H1 (cell line): ENCODE results near the gene UBASH3A. TPM values are rescaled to one million over a fixed set of nuclear protein-coding genes. Genes with fewer than 3 reads are reported as not detected.

Source experiments
- CTCF ChIA-PET: fragments of 300-600 bp; sonication (Branson Sonifier 250); formaldehyde crosslinking; loops from one replicate; lab custom pipeline; 2021; ENCODE audit not compliant: partially characterized antibody; lab: Charles Lee
- POLR2A ChIA-PET: fragments of 300-600 bp; sonication (Branson Sonifier 250); formaldehyde crosslinking; loops from one replicate; lab custom pipeline; 2021; ENCODE audit warnings: inconsistent platforms; ENCODE audit not compliant: partially characterized antibody; lab: Charles Lee
- DNase-seq, 2 experiments: peaks; one replicate each; pipeline versions ENCODE4 v3.0.0 to v3.0.0-alpha.2; 2010 to 2022; ENCODE audit warnings: low spot score in 2 of 2, low read depth in 1 of 2, mixed read lengths in 1 of 2
- FAIRE-seq: peaks from 2 replicates; lab custom pipeline; 2011; peaks lifted over from hg19 to GRCh38; lab: Jason Lieb, UNC
- H2AFZ ChIP-seq: 2 replicates; pipeline ENCODE4 v1.8.1; 2012; ENCODE audit warnings: low read length, inconsistent platforms
- H2AK5ac ChIP-seq: 2 replicates; pipeline ENCODE4 v1.6.1; 2013; ENCODE audit warnings: low read depth, low read length
- H2BK120ac ChIP-seq: replicated peaks from 2 replicates; pipeline ENCODE3; 2013; ENCODE audit warnings: low read depth, low read length, inconsistent platforms
- H2BK12ac ChIP-seq: 2 replicates; pipeline ENCODE4 v1.6.1; 2013; ENCODE audit warnings: low read depth, low read length
- H2BK15ac ChIP-seq: 2 replicates; pipeline ENCODE4 v1.6.1; 2013; ENCODE audit warnings: low read length
- H2BK20ac ChIP-seq: 2 replicates; pipeline ENCODE4 v1.6.1; 2013; ENCODE audit warnings: low read length
- H2BK5ac ChIP-seq: 2 replicates; pipeline ENCODE4 v1.6.1; 2013; ENCODE audit warnings: low read depth, low read length
- H3K14ac ChIP-seq: 2 replicates; pipeline ENCODE4 v1.6.1; 2013; ENCODE audit warnings: inconsistent platforms; ENCODE audit not compliant: insufficient read length
- H3K18ac ChIP-seq: 2 replicates; pipeline ENCODE4 v1.6.1; 2013; ENCODE audit warnings: low read length; ENCODE audit errors: extremely low read depth
- H3K23ac ChIP-seq: 2 replicates; pipeline ENCODE4 v1.6.1; 2013; ENCODE audit warnings: inconsistent platforms; ENCODE audit not compliant: insufficient read length
- H3K23me2 ChIP-seq: 2 replicates; pipeline ENCODE4 v1.6.1; 2013; ENCODE audit warnings: low read depth, low read length
- H3K27ac ChIP-seq: 2 replicates; pipeline ENCODE4 v1.6.1; 2011; ENCODE audit warnings: low read depth, low read length, inconsistent platforms
- H3K27me3 ChIP-seq, 4 experiments: replicated peaks in 1 of 4; 1 replicate in 1 of 4; 2 replicates in 3 of 4; pipeline versions ENCODE4 v1.6.1 to v1.8.1; 2011 to 2013; ENCODE audit warnings: low read length in 3 of 4, mild to moderate bottlenecking in 3 of 4, inconsistent platforms in 2 of 4, mixed read lengths in 2 of 4, moderate library complexity in 1 of 4; ENCODE audit not compliant: control insufficient read depth in 3 of 4, insufficient read depth in 3 of 4; ENCODE audit errors: extremely low read depth in 1 of 4
- H3K36me3 ChIP-seq, 4 experiments: 2 replicates each; pipeline versions ENCODE4 v1.6.1 to v1.8.1; 2011 to 2013; ENCODE audit warnings: mild to moderate bottlenecking in 4 of 4, low read length in 3 of 4, moderate library complexity in 2 of 4, control low read depth in 1 of 4, inconsistent platforms in 1 of 4; ENCODE audit not compliant: insufficient read depth in 4 of 4, control insufficient read depth in 2 of 4
- H3K4ac ChIP-seq: replicated peaks from 2 replicates; pipeline ENCODE3; 2013; ENCODE audit warnings: low read length, low read depth, mixed read lengths, inconsistent platforms; ENCODE audit not compliant: insufficient read length
- H3K4me1 ChIP-seq, 4 experiments: replicated peaks in 1 of 4; 1 replicate in 1 of 4; 2 replicates in 3 of 4; pipeline versions ENCODE4 v1.6.1 to v1.8.1; 2011 to 2013; ENCODE audit warnings: low read length in 3 of 4, inconsistent platforms in 2 of 4, mixed read lengths in 1 of 4; ENCODE audit not compliant: insufficient read depth in 4 of 4, control insufficient read depth in 3 of 4
- H3K4me2 ChIP-seq, 2 experiments: 2 replicates each; pipeline versions ENCODE4 v1.6.1 to v1.8.1; 2011 to 2013; ENCODE audit warnings: low read depth in 2 of 2, low read length in 2 of 2, control low read depth in 1 of 2, inconsistent platforms in 1 of 2, mild to moderate bottlenecking in 1 of 2; ENCODE audit not compliant: insufficient read depth in 1 of 2
- H3K4me3 ChIP-seq, 4 experiments: fragments of 200-600, 300-600 bp in 1 of 4; sonication (generic), shearing (Covaris generic), sonication (Bioruptor Twin) in 1 of 4; 2 replicates each; pipeline versions ENCODE4 v1.5.1 to v1.8.1; 2011 to 2016; ENCODE audit warnings: low read length in 4 of 4, low read depth in 3 of 4, control low read depth in 2 of 4, inconsistent platforms in 2 of 4, mild to moderate bottlenecking in 2 of 4, mixed read lengths in 1 of 4, moderate library complexity in 1 of 4; ENCODE audit not compliant: insufficient read depth in 2 of 4; ENCODE audit errors: extremely low read depth in 1 of 4
- H3K56ac ChIP-seq: replicated peaks from 2 replicates; pipeline ENCODE3; 2013; ENCODE audit warnings: low read depth, mild to moderate bottlenecking, mixed read lengths, low read length, inconsistent platforms; ENCODE audit not compliant: insufficient read length
- H3K79me1 ChIP-seq: 2 replicates; pipeline ENCODE4 v1.6.1; 2013; ENCODE audit warnings: low read depth, low read length, control low read depth
- H3K79me2 ChIP-seq, 2 experiments: 2 replicates each; pipeline versions ENCODE4 v1.6.1 to v1.8.1; 2012 to 2013; ENCODE audit warnings: low read length in 2 of 2, mild to moderate bottlenecking in 2 of 2, inconsistent platforms in 1 of 2; ENCODE audit not compliant: insufficient read depth in 2 of 2, control insufficient read depth in 1 of 2
- H3K9ac ChIP-seq, 4 experiments: replicated peaks in 1 of 4; 1 replicate in 1 of 4; 2 replicates in 3 of 4; pipeline versions ENCODE4 v1.6.1 to v1.8.1; 2011 to 2013; ENCODE audit warnings: low read depth in 3 of 4, low read length in 3 of 4, control low read depth in 2 of 4, mild to moderate bottlenecking in 2 of 4, moderate library complexity in 2 of 4, inconsistent platforms in 1 of 4; ENCODE audit errors: extremely low read depth in 1 of 4
- H3K9me3 ChIP-seq, 2 experiments: 2 replicates each; pipeline versions ENCODE4 v1.6.1 to v1.8.1; 2012 to 2013; ENCODE audit warnings: mild to moderate bottlenecking in 2 of 2, moderate library complexity in 2 of 2, control low read depth in 1 of 2, inconsistent platforms in 1 of 2, low read depth in 1 of 2, low read length in 1 of 2, mixed read lengths in 1 of 2; ENCODE audit not compliant: insufficient read depth in 2 of 2
- H4K20me1 ChIP-seq, 2 experiments: replicated peaks in 1 of 2; 2 replicates each; pipeline versions ENCODE3 to v1.8.1; 2011 to 2013; ENCODE audit warnings: inconsistent platforms in 2 of 2, low read length in 2 of 2, mild to moderate bottlenecking in 1 of 2; ENCODE audit not compliant: insufficient read depth in 2 of 2, control insufficient read depth in 1 of 2
- H4K5ac ChIP-seq: 2 replicates; pipeline ENCODE4 v1.6.1; 2013; ENCODE audit warnings: low read length, low read depth, mixed read lengths, inconsistent platforms; ENCODE audit not compliant: insufficient read length
- H4K8ac ChIP-seq: 2 replicates; pipeline ENCODE4 v1.8.0; 2013; ENCODE audit warnings: mild to moderate bottlenecking, moderate library complexity, low read length, inconsistent platforms; ENCODE audit not compliant: insufficient read depth; ENCODE audit errors: extremely low read depth
- H4K91ac ChIP-seq: replicated peaks from 2 replicates; pipeline ENCODE3; 2013; ENCODE audit warnings: low read length, mixed read lengths, inconsistent platforms; ENCODE audit not compliant: insufficient read length
- CHD2 ChIP-seq: IDR thresholded peaks from 2 replicates; pipeline ENCODE4 v1.6.1; 2012; ENCODE audit warnings: low read length, improper control_type of control experiment
- E2F6 ChIP-seq: IDR thresholded peaks from 2 replicates; pipeline ENCODE4 v1.6.1; 2012; ENCODE audit warnings: inconsistent platforms
- WGBS, 2 experiments: shearing (Covaris generic) in 1 of 2; methylation state at CpG; one replicate each; pipeline versions ENCODE4 v1.1.6 to v1.1.7; 2013 to 2015; ENCODE audit warnings: low lambda C conversion rate in 2 of 2, mixed read lengths in 2 of 2, inconsistent platforms in 1 of 2, low coverage in 1 of 2, missing lambda C conversion rate in 1 of 2; ENCODE audit not compliant: insufficient replicate concordance in 2 of 2, insufficient coverage in 1 of 2, insufficient read length in 1 of 2; ENCODE audit errors: extremely low coverage in 1 of 2, missing lambda C conversion rate in 1 of 2; 5-methylcytosine and 5-hydroxymethylcytosine counted together
- polyA plus RNA-seq, 7 experiments: library from polyadenylated mRNA; depleted of rRNA in 3 of 7; stranded (reverse) in 5 of 7; unstranded in 2 of 7; fragments of >200 nt in 5 of 7; fragments of 200-250 nt in 2 of 7; gene quantifications; 1 replicate in 5 of 7; 2 replicates in 1 of 7; 4 replicates in 1 of 7; pipeline versions ENCODE4 v1.2.1 to v1.2.3, GENCODE V29; 2011 to 2013; ENCODE audit warnings: missing spikeins in 2 of 7, mixed read lengths in 2 of 7
- total RNA-seq: library from RNA; stranded (reverse); fragmentation: NEBNext Ultra II Directional; extraction: Animal tissue kit (Norgen Biotek cat#: 25700); gene quantifications from 2 replicates; pipeline ENCODE4 v1.2.1, GENCODE V29; 2021

Gene UBASH3A
- total and polyA plus RNA-seq, 2 of the 8 experiments (the other 6 are each of a cell fraction or from before 2014, with no cell fraction given): not detected

- Histone ChIP-seq H3K27ac (no peak overlapping the region), H2AK5ac (no peak overlapping the region), H4K91ac (no peak overlapping the region), H2BK15ac (no peak overlapping the region), H4K8ac (no peak overlapping the region), H3K4me3 (peak overlapping the region; percentile 44 to 63 (median 49); a peak in 7 of 8 replicates), H3K4me1 (peaks cover 0 to 7% (median 4%) of the 10 kb centered on the region in 4 experiments; a peak in 5 of 7 replicates), H2BK12ac (no peak overlapping the region), H3K14ac (no peak overlapping the region), H3K4ac (no peak overlapping the region), H3K36me3 (no peaks in the 10 kb centered on the region), H4K20me1 (no peaks in the 10 kb centered on the region), H3K56ac (no peak overlapping the region), H3K9ac (peak overlapping the region in 1 of 4 experiments; percentile 25; a peak in 1 of 7 replicates), H3K9me3 (no peaks in the 10 kb centered on the region), H3K23me2 (peaks cover 11% of the 10 kb centered on the region), H3K79me1 (no peaks in the 10 kb centered on the region), H4K5ac (no peak overlapping the region), H2BK20ac (no peak overlapping the region), H3K18ac (no peak overlapping the region), H2BK120ac (no peak overlapping the region)
- DNase-seq: no peak
- ChIA-PET CTCF (interaction anchor here (0.8 to 1.5 kb wide), 5 partner anchors 9 to 28 kb away, joined by 3 to 5 read pairs (median 4); no protein-coding TSS in a partner anchor), POLR2A (interaction anchor here (1.2 to 1.8 kb wide), 3 partner anchors 17 to 29 kb away, joined by 3 to 4 read pairs (median 3); no protein-coding TSS in a partner anchor)
- 10% methylated on average over 18 of the region's 18 CpGs; no CpG with 5 or more reads in 1 of the 2 experiments for WGBS, 2 experiments
- no peak for TF ChIP-seq CHD2
- peak; percentile 17; the same call in 1 of the 2 replicates for TF ChIP-seq E2F6
- TF ChIP-seq, all 59 proteins: peak for 1
- FAIRE-seq: no peak
- Histone ChIP-seq H2BK5ac (no peak overlapping the region), H2AFZ (peak overlapping the region; percentile 91), H3K79me2 (no peaks in the 10 kb centered on the region), H3K27me3 (peaks cover 0 to 5% (median 4%) of the 10 kb centered on the region in 4 experiments; a peak in 1 of 7 replicates), H3K4me2 (peak overlapping the region; percentile 87 to 95), H3K23ac (no peak overlapping the region)
Measured at GRCh38 chr21:42495765-42496119, 92.0 kb downstream of the UBASH3A start.
